ENCODE data around the gene ROR1.

The ROR1 gene

GRCh38 chr1:64195081-64195395, 421.2 kb downstream of the ROR1 start:
- in situ Hi-C loops (cut with MboI; ENCODE audit: low sequenced_read_pairs, unreplicated experiment) = no loop called here
- no peak for TF ChIP-seq CTCF (IDR thresholded peaks at IDR 0.05; ENCODE audit: borderline replicate concordance, control extremely low read depth, extremely low read depth, insufficient read depth, missing control alignments)
- DNase-seq (ENCODE audit: low spot score) = no peak

- DNase-seq (ENCODE audit: low spot score) = no peak
- in situ Hi-C loops (cut with MboI; ENCODE audit: low sequenced_read_pairs, unreplicated experiment) = no loop called here
These were observed 422.5 kb downstream of the ROR1 start for GRCh38 chr1:64196074-64196870.

GRCh38 chr1:64197076-64197475, 423.3 kb downstream of the ROR1 start:
- TF ChIP-seq CTCF (IDR thresholded peaks at IDR 0.05; ENCODE audit: borderline replicate concordance, control extremely low read depth, extremely low read depth, insufficient read depth, missing control alignments) = no peak
- in situ Hi-C loops (cut with MboI; ENCODE audit: low sequenced_read_pairs, unreplicated experiment) = no loop called here

More at GRCh38 chr1:64196074-64196870, 422.5 kb downstream of the ROR1 start:
- TF ChIP-seq CTCF (IDR thresholded peaks at IDR 0.05; ENCODE audit: borderline replicate concordance, control extremely low read depth, extremely low read depth, insufficient read depth, missing control alignments) = no peak

GRCh38 chr1:64199154-64199553, 425.3 kb downstream of the ROR1 start:
- in situ Hi-C loops (cut with MboI; ENCODE audit: low sequenced_read_pairs, unreplicated experiment) = no loop called here
- no peak for TF ChIP-seq CTCF (IDR thresholded peaks at IDR 0.05; ENCODE audit: borderline replicate concordance, control extremely low read depth, extremely low read depth, insufficient read depth, missing control alignments)
- DNase-seq (ENCODE audit: low spot score) = no peak

More at GRCh38 chr1:64197076-64197475, 423.3 kb downstream of the ROR1 start:
- no peak for DNase-seq (ENCODE audit: low spot score)

- no peak for TF ChIP-seq CTCF (IDR thresholded peaks at IDR 0.05; ENCODE audit: borderline replicate concordance, control extremely low read depth, extremely low read depth, insufficient read depth, missing control alignments)
These were observed 426.2 kb downstream of the ROR1 start for GRCh38 chr1:64200064-64200463.

GRCh38 chr1:64203420-64203819, 429.6 kb downstream of the ROR1 start, which contains the start of gene UBE2U:
Gene UBE2U (plus strand): TSS chr1:64203623. CDS start chr1:64204051, 428 bp downstream.
- no peak for TF ChIP-seq CTCF (IDR thresholded peaks at IDR 0.05; ENCODE audit: borderline replicate concordance, control extremely low read depth, extremely low read depth, insufficient read depth, missing control alignments)
- in situ Hi-C loops (cut with MboI; ENCODE audit: low sequenced_read_pairs, unreplicated experiment) = no loop called here
- DNase-seq (ENCODE audit: low spot score) = no peak

More at GRCh38 chr1:64200064-64200463, 426.2 kb downstream of the ROR1 start:
- in situ Hi-C loops (cut with MboI; ENCODE audit: low sequenced_read_pairs, unreplicated experiment) = no loop called here
- no peak for DNase-seq (ENCODE audit: low spot score)
